ENCODE results near the gene POLDIP3.

Gene POLDIP3

DNA sequence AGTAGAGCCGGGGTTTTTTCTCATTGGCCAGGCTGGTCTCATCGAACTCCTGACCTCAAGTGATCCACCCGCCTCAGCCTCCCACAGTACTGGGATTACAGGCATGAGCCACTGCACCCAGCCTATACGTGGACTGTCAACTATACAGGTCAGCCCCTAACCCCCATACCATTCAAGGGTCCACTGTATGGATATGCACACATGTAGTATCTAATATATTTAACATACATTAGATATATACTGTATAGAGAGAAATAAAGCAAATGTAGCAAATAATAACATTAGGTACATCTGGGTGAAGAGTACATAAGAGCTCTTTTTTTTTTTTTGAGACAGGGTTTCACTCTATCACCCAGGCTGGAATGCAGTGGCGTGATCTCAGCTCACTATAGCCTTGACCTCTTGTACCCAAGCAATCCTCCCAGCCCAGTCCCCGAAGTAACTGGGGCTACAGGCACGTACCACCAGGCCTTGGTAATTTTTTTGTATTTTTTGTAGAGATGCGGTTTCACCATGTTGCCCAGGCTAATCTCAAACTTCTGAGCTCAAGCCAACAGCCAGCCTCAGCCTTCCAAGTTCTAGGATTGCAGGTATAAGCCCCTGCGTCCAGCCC is 27.2 kb upstream of the POLDIP3 start:
- Histone ChIP-seq H3K4me1 (ENCODE audit: control insufficient read depth, insufficient read depth, low read length) (peaks cover 15% of the 10 kb centered on the region), H3K4me3 (ENCODE audit: low read length) (no peak overlapping the region), H3K36me3 (ENCODE audit: control insufficient read depth, insufficient read depth, low read length) (no peaks in the 10 kb centered on the region; the same call in 1 of the 2 replicates), H3K27ac (ENCODE audit: low read length) (no peak overlapping the region), H3K27me3 (ENCODE audit: control insufficient read depth, insufficient read depth, low read length) (no peaks in the 10 kb centered on the region), H3K9me3 (ENCODE audit: control insufficient read depth, insufficient read depth, low read length) (no peaks in the 10 kb centered on the region)
- WGBS (ENCODE audit: insufficient coverage, insufficient read length), result no CpG with 5 or more reads among the region's 9 CpGs
- DNase-seq (ENCODE audit: low read depth, low spot score), result no peak

DNA sequence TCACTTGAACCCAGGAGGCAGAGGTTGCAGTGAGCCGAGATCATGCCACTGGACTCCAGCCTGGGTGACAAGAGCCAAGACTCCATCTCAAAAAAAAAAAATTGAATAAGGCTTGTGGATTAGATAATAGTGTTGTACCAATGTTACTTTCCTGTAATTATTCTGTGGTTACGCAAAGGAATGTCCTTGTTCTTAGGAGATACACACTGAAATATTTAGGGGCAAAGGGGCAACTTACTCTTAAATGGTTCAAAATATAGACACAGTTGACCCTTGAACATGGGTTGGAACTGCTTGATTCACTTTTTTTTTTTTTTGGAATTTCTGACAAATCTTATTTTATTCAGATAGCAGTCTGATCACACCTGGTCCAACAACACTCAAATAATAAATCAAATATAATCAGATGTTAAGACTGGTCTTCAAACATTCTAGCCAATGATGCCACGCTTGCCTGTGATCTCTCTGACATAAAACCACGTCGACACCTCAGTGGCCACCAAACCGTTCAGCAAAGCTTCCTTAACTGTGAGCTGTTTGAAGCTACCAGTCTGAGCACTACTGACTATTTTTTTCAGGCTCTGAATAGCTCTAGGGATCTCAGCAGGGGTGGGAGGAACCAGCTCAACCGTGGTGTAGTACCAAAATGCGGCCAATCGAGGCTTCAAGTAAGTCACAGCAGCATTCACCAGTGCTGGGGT is 25.0 kb upstream of the POLDIP3 start:
- Histone ChIP-seq H3K4me3 (ENCODE audit: low read length) (no peak overlapping the region), H3K9me3 (ENCODE audit: control insufficient read depth, insufficient read depth, low read length) (no peaks in the 10 kb centered on the region), H3K36me3 (ENCODE audit: control insufficient read depth, insufficient read depth, low read length) (no peaks in the 10 kb centered on the region), H3K4me1 (ENCODE audit: control insufficient read depth, insufficient read depth, low read length) (peaks cover 11% of the 10 kb centered on the region), H3K27ac (ENCODE audit: low read length) (no peak overlapping the region), H3K27me3 (ENCODE audit: control insufficient read depth, insufficient read depth, low read length) (no peaks in the 10 kb centered on the region)
- no CpG with 5 or more reads among the region's 9 CpGs for WGBS (ENCODE audit: insufficient coverage, insufficient read length)
- DNase-seq (ENCODE audit: low read depth, low spot score), result no peak

GRCh38 chr22:42637555-42637954 is 22.9 kb upstream of the POLDIP3 start:
- H3K9me3 ChIP-seq (ENCODE audit: control insufficient read depth, insufficient read depth, low read length), result no peaks in the 10 kb centered on the region
- no peak overlapping the region for H3K27ac ChIP-seq (ENCODE audit: low read length)
- no peak overlapping the region for H3K4me3 ChIP-seq (ENCODE audit: low read length)
- no CpG with 5 or more reads among the region's 12 CpGs for WGBS (ENCODE audit: insufficient coverage, insufficient read length)
- no peaks in the 10 kb centered on the region for H3K36me3 ChIP-seq (ENCODE audit: control insufficient read depth, insufficient read depth, low read length)
- no peaks in the 10 kb centered on the region for H3K27me3 ChIP-seq (ENCODE audit: control insufficient read depth, insufficient read depth, low read length)
- DNase-seq (ENCODE audit: low read depth, low spot score), result no peak
- no peaks in the 10 kb centered on the region for H3K4me1 ChIP-seq (ENCODE audit: control insufficient read depth, insufficient read depth, low read length)

DNA sequence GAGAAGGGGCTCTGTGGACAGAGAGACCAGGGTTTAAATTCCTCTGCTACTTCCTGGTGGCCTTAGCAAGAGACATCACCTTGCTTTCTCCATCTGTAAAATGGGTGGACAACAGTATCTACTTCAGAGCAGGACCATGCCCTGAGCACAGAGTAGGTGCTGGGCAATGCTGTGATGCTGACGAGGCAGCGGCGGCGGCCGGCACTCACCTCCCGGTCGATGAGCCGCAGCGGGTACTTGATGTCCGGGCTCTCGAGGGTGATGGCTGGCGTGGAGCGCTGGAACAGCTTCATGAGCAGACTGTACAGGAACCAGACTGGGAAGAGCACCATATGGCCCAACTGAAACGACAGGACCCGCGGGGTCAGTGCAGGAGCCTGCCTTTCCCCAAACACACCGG is 21.8 kb upstream of the POLDIP3 start:
- Histone ChIP-seq H3K9me3 (ENCODE audit: control insufficient read depth, insufficient read depth, low read length) (no peaks in the 10 kb centered on the region), H3K36me3 (ENCODE audit: control insufficient read depth, insufficient read depth, low read length) (no peaks in the 10 kb centered on the region; the same call in 1 of the 2 replicates), H3K4me3 (ENCODE audit: low read length) (no peak overlapping the region), H3K4me1 (ENCODE audit: control insufficient read depth, insufficient read depth, low read length) (no peaks in the 10 kb centered on the region), H3K27me3 (ENCODE audit: control insufficient read depth, insufficient read depth, low read length) (no peaks in the 10 kb centered on the region), H3K27ac (ENCODE audit: low read length) (no peak overlapping the region)
- DNase-seq (ENCODE audit: low read depth, low spot score), result no peak
- no CpG with 5 or more reads among the region's 17 CpGs for WGBS (ENCODE audit: insufficient coverage, insufficient read length)

- no peaks in the 10 kb centered on the region for H3K27me3 ChIP-seq (ENCODE audit: control insufficient read depth, insufficient read depth, low read length)
- H3K9me3 ChIP-seq (ENCODE audit: control insufficient read depth, insufficient read depth, low read length), result no peaks in the 10 kb centered on the region
- peaks cover 3% of the 10 kb centered on the region for H3K36me3 ChIP-seq (ENCODE audit: control insufficient read depth, insufficient read depth, low read length)
- no CpG with 5 or more reads among the region's 3 CpGs for whole genome bisulfite sequencing (ENCODE audit: insufficient coverage, insufficient read length)
- DNase-seq (ENCODE audit: low read depth, low spot score), result no peak
- H3K4me1 ChIP-seq (ENCODE audit: control insufficient read depth, insufficient read depth, low read length), result no peaks in the 10 kb centered on the region
- no peak overlapping the region for H3K27ac ChIP-seq (ENCODE audit: low read length)
- H3K4me3 ChIP-seq (ENCODE audit: low read length), result no peak overlapping the region
These were observed 20.8 kb upstream of the POLDIP3 start for GRCh38 chr22:42635531-42635930.

GRCh38 chr22:42633013-42633412 is 18.3 kb upstream of the POLDIP3 start:
- no peak for DNase-seq (ENCODE audit: low read depth, low spot score)
- WGBS (ENCODE audit: insufficient coverage, insufficient read length), result no CpG with 5 or more reads among the region's 9 CpGs
- H3K36me3 ChIP-seq (ENCODE audit: control insufficient read depth, insufficient read depth, low read length), result peaks cover 7% of the 10 kb centered on the region
- no peak overlapping the region for H3K27ac ChIP-seq (ENCODE audit: low read length)
- no peaks in the 10 kb centered on the region for H3K9me3 ChIP-seq (ENCODE audit: control insufficient read depth, insufficient read depth, low read length)
- no peak overlapping the region for H3K4me3 ChIP-seq (ENCODE audit: low read length)
- no peaks in the 10 kb centered on the region for H3K27me3 ChIP-seq (ENCODE audit: control insufficient read depth, insufficient read depth, low read length)
- H3K4me1 ChIP-seq (ENCODE audit: control insufficient read depth, insufficient read depth, low read length), result no peaks in the 10 kb centered on the region

DNA sequence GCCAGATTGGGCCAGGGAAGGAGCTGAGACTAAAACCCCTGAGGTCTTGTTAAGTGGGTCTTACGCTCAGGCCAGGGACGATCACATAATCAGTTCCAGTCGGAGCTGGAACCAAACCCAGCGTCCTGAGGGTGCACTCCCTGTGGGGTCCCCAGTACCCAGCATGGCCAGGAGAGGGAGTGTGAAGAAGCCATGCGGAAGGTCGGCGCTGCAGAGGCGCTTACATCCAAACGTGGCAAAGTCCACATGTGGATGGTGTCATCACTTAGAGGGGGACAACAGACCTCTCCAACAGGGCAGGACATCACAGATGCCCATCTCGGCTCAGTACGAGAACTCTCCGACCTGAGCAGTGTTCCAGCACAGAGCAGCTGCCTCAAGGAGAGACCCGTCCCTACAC is 17.4 kb upstream of the POLDIP3 start:
- Histone ChIP-seq H3K36me3 (ENCODE audit: control insufficient read depth, insufficient read depth, low read length) (peaks cover 16% of the 10 kb centered on the region), H3K9me3 (ENCODE audit: control insufficient read depth, insufficient read depth, low read length) (no peaks in the 10 kb centered on the region), H3K4me3 (ENCODE audit: low read length) (no peak overlapping the region), H3K4me1 (ENCODE audit: control insufficient read depth, insufficient read depth, low read length) (no peaks in the 10 kb centered on the region), H3K27ac (ENCODE audit: low read length) (no peak overlapping the region), H3K27me3 (ENCODE audit: control insufficient read depth, insufficient read depth, low read length) (no peaks in the 10 kb centered on the region)
- no CpG with 5 or more reads among the region's 13 CpGs for WGBS (ENCODE audit: insufficient coverage, insufficient read length)
- DNase-seq (ENCODE audit: low read depth, low spot score), result no peak

DNA sequence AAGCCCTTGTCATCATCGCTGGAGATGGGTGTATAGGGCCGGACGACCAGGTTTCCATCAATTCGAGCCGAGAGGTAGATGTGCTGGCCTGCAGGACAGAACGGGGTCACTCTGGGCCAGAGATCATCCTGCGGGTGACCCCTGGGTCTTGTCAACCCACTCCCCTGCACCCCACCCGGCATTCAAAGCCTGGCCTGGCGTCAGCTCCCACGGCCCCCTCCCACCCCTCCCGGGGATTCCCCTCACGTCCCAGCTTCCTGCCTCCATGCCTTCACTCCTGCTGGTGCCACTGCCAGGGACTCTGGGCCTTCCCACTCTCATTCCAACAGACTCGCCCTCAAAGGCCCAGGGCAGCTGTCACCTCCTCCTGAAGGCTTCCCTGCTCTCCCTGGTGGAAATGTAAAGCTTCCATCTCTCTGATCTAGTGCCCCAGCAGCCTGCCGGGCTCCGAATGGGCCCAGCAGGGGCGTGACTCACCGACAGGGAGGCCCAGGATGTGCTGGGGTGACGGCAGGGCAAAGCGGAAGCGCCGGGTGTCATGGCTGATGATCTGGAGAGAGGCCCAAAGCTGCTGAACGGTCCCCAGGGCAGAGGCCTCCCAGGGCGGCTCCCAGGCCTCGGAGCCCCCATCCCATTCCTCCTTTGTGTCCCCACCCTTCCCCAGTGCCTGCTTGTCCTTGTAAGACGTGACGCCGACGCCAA is 16.4 kb upstream of the POLDIP3 start:
- no peak for DNase-seq (ENCODE audit: low read depth, low spot score)
- Histone ChIP-seq H3K4me3 (ENCODE audit: low read length) (no peak overlapping the region), H3K4me1 (ENCODE audit: control insufficient read depth, insufficient read depth, low read length) (no peaks in the 10 kb centered on the region), H3K36me3 (ENCODE audit: control insufficient read depth, insufficient read depth, low read length) (peaks cover 25% of the 10 kb centered on the region), H3K27me3 (ENCODE audit: control insufficient read depth, insufficient read depth, low read length) (no peaks in the 10 kb centered on the region), H3K27ac (ENCODE audit: low read length) (no peak overlapping the region), H3K9me3 (ENCODE audit: control insufficient read depth, insufficient read depth, low read length) (no peaks in the 10 kb centered on the region)
- WGBS (ENCODE audit: insufficient coverage, insufficient read length), result no CpG with 5 or more reads among the region's 28 CpGs

GRCh38 chr22:42630211-42630610 is 15.5 kb upstream of the POLDIP3 start:
- Histone ChIP-seq H3K27ac (ENCODE audit: low read length) (no peak overlapping the region), H3K4me3 (ENCODE audit: low read length) (no peak overlapping the region), H3K9me3 (ENCODE audit: control insufficient read depth, insufficient read depth, low read length) (no peaks in the 10 kb centered on the region), H3K4me1 (ENCODE audit: control insufficient read depth, insufficient read depth, low read length) (no peaks in the 10 kb centered on the region), H3K27me3 (ENCODE audit: control insufficient read depth, insufficient read depth, low read length) (no peaks in the 10 kb centered on the region), H3K36me3 (ENCODE audit: control insufficient read depth, insufficient read depth, low read length) (peaks cover 25% of the 10 kb centered on the region)
- DNase-seq (ENCODE audit: low read depth, low spot score), result no peak
- no CpG with 5 or more reads among the region's 18 CpGs for WGBS (ENCODE audit: insufficient coverage, insufficient read length)

DNA sequence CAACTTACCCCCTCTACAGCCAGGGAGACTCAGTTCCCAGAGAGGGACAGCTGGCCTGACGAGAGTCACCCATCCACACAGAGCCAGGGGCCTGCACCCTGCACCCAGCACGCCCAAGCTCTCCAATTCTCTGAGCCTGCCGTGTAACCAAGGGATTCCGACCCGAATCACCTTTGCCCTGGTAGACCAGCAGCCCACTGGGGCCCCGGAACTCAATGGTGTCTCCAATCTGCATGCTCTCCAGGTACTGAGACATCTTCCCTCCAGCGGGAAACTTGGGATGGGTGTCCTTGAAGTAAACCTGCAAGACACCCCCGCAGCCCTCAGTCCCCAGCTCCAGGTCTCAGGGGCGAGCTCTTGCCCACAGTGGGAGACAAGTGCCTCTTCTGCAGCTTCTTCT is 13.3 kb upstream of the POLDIP3 start:
- no peaks in the 10 kb centered on the region for H3K27me3 ChIP-seq (ENCODE audit: control insufficient read depth, insufficient read depth, low read length)
- no CpG with 5 or more reads among the region's 9 CpGs for WGBS (ENCODE audit: insufficient coverage, insufficient read length)
- no peak for DNase-seq (ENCODE audit: low read depth, low spot score)
- no peaks in the 10 kb centered on the region for H3K9me3 ChIP-seq (ENCODE audit: control insufficient read depth, insufficient read depth, low read length)
- no peak overlapping the region for H3K27ac ChIP-seq (ENCODE audit: low read length)
- peaks cover 25% of the 10 kb centered on the region for H3K36me3 ChIP-seq (ENCODE audit: control insufficient read depth, insufficient read depth, low read length)
- no peak overlapping the region for H3K4me3 ChIP-seq (ENCODE audit: low read length)
- H3K4me1 ChIP-seq (ENCODE audit: control insufficient read depth, insufficient read depth, low read length), result no peaks in the 10 kb centered on the region
